HepG2 (cell line): ENCODE data around the gene DNAI4. TPM values are rescaled to one million over a fixed set of nuclear protein-coding genes. Genes with fewer than 3 reads are reported as not detected.

Experiments used
- ATAC-seq: fragments of 200-7000 bp; cut with Tn5 transposase; 3 replicates; pipeline ENCODE4 v1.9.1; 2020; ENCODE audit warnings: mild to moderate bottlenecking, moderate library complexity
- BruUV-seq: library from RNA; stranded (reverse); fragments of 400-500 nt; replicated peaks from 2 replicates; lab custom pipeline; 2021; lab: Mats Ljungman, UMichigan
- CTCF ChIA-PET: fragments of 300-600 bp; formaldehyde crosslinking; extraction: SDS; loops from one replicate; lab custom pipeline; 2021; ENCODE audit warnings: low total read pairs, inconsistent platforms, low intra/inter-chr PET ratio; lab: Yijun Ruan, JAX
- POLR2A ChIA-PET: fragments of 350-600 bp; sonication (Branson Sonifier 250); formaldehyde crosslinking; loops from one replicate; lab custom pipeline; 2020; ENCODE audit warnings: antibody characterized with exemption, inconsistent platforms; lab: Yijun Ruan, JAX
- DNase-seq: peaks from one replicate; pipeline ENCODE4 v3.0.0-alpha.2; 2015; ENCODE audit warnings: low spot score
- FAIRE-seq: peaks from 3 replicates; lab custom pipeline; 2011; peaks lifted over from hg19 to GRCh38; lab: Jason Lieb, UNC
- H2AFZ ChIP-seq: one replicate; pipeline ENCODE4 v1.6.1; 2011; ENCODE audit warnings: low read length, inconsistent platforms
- H3K27ac ChIP-seq: fragments of 300-600 bp; 3 replicates; pipeline ENCODE4 v1.8.0; 2011; ENCODE audit warnings: mixed run types, mild to moderate bottlenecking, mixed read lengths, low read length, inconsistent platforms; ENCODE audit not compliant: insufficient read depth; ENCODE audit errors: extremely low read length
- H3K27me3 ChIP-seq, 2 experiments: fragments of 200-600 bp in 1 of 2; 2 replicates in 1 of 2; 3 replicates in 1 of 2; pipeline versions ENCODE4 v1.6.0 to v1.8.0; 2011; ENCODE audit warnings: low read length in 2 of 2, mild to moderate bottlenecking in 2 of 2, moderate library complexity in 2 of 2, inconsistent platforms in 1 of 2; ENCODE audit not compliant: insufficient read depth in 2 of 2, control insufficient read depth in 1 of 2
- H3K36me3 ChIP-seq, 2 experiments: fragments of 200-600 bp in 1 of 2; replicated peaks in 1 of 2; 2 replicates in 1 of 2; 3 replicates in 1 of 2; pipeline versions ENCODE4 v1.5.1 to v1.8.0; 2011; ENCODE audit warnings: low read length in 2 of 2, inconsistent platforms in 1 of 2; ENCODE audit not compliant: insufficient read depth in 2 of 2, control insufficient read depth in 1 of 2
- H3K4me1 ChIP-seq: 2 replicates; pipeline ENCODE4 v1.5.1; 2012; ENCODE audit warnings: low read length, inconsistent platforms; ENCODE audit not compliant: insufficient read depth
- H3K4me2 ChIP-seq: 2 replicates; pipeline ENCODE4 v1.6.0; 2011; ENCODE audit warnings: low read depth, low read length, inconsistent platforms
- H3K4me3 ChIP-seq, 3 experiments: fragments of 200-600 bp in 1 of 3; sonication (generic), shearing (Covaris generic) in 1 of 3; replicated peaks in 1 of 3; 2 replicates each; pipeline ENCODE4 v1.5.1; 2011 to 2016; ENCODE audit warnings: low read length in 3 of 3, inconsistent platforms in 2 of 3, low read depth in 2 of 3, mild to moderate bottlenecking in 2 of 3, control low read depth in 1 of 3, mixed read lengths in 1 of 3; ENCODE audit not compliant: insufficient read depth in 1 of 3
- H3K79me2 ChIP-seq: one replicate; pipeline ENCODE4 v1.6.1; 2011; ENCODE audit warnings: low read length, inconsistent platforms; ENCODE audit not compliant: insufficient read depth
- H3K9ac ChIP-seq: 2 replicates; pipeline ENCODE4 v1.6.0; 2011; ENCODE audit warnings: mild to moderate bottlenecking, low read depth, low read length, inconsistent platforms; ENCODE audit not compliant: insufficient read depth
- H3K9me3 ChIP-seq: 2 replicates; pipeline ENCODE4 v1.5.1; 2012; ENCODE audit warnings: mild to moderate bottlenecking, low read length
- H4K20me1 ChIP-seq: 2 replicates; pipeline ENCODE4 v1.6.0; 2011; ENCODE audit warnings: inconsistent platforms, mild to moderate bottlenecking, low read length, moderate library complexity; ENCODE audit not compliant: insufficient read depth
- AGO2 ChIP-seq: fragments of 200-400 bp; formaldehyde crosslinking; optimal IDR thresholded peaks from 2 replicates; pipeline ENCODE3; 2017; ENCODE audit warnings: mild to moderate bottlenecking, low read depth, low read length, moderate library complexity
- HDAC6 ChIP-seq: fragments of 200-600 bp; sonication (generic); IDR thresholded peaks from 2 replicates; pipeline ENCODE4 v1.7.0; 2017; ENCODE audit warnings: mild to moderate bottlenecking, antibody characterized with exemption, low read length, low read depth
- PRMT3 ChIP-seq: sonication (generic); formaldehyde crosslinking; IDR thresholded peaks from 2 replicates; pipeline ENCODE4 v1.8.1; 2022; ENCODE audit warnings: low read depth, mild to moderate bottlenecking, moderate library complexity, missing genetic modification reagents, borderline replicate concordance
- SMC3 ChIP-seq: IDR thresholded peaks from 2 replicates; pipeline ENCODE4 v1.6.1; 2011; ENCODE audit warnings: low read length, improper control_type of control experiment
- SNRNP70 ChIP-seq: fragments of 200-400 bp; formaldehyde crosslinking; IDR thresholded peaks from 2 replicates; pipeline ENCODE4 v1.6.1; 2017; ENCODE audit warnings: mild to moderate bottlenecking, low read depth, low read length, moderate library complexity
- ZNF282 ChIP-seq: fragments of 450-650 bp; IDR thresholded peaks from 2 replicates; pipeline ENCODE4 v1.6.1; 2018; ENCODE audit not compliant: partially characterized antibody
- ZNF292 ChIP-seq: sonication (generic); formaldehyde crosslinking; IDR thresholded peaks from 2 replicates; pipeline ENCODE4 v1.8.1; 2022; ENCODE audit warnings: mild to moderate bottlenecking, low read depth, missing genetic modification reagents, borderline replicate concordance
- ZNF296 ChIP-seq: sonication (generic); formaldehyde crosslinking; conservative IDR thresholded peaks from 2 replicates; pipeline ENCODE4 v1.5.0; 2020; ENCODE audit warnings: mild to moderate bottlenecking, missing genetic modification reagents
- WGBS: methylation state at CpG from one replicate; pipeline ENCODE4 v1.1.6; 2017; ENCODE audit warnings: low lambda C conversion rate; 5-methylcytosine and 5-hydroxymethylcytosine counted together
- in situ Hi-C: cut with HindIII; loops from 2 replicates; pipeline ENCODE4 v1.10.0; 2017; ENCODE audit warnings: low pct_unique_long_range_greater_than_20kb; ENCODE audit not compliant: extremely low pct_ligation_motif_present
- intact Hi-C: fragments of 100-400 bp; cut with micrococcal nuclease; formaldehyde crosslinking; loops from one replicate; pipeline ENCODE4 v1.10.0; 2022; ENCODE audit not compliant: unreplicated experiment
- polyA plus RNA-seq, 8 experiments: library from polyadenylated mRNA; depleted of rRNA in 3 of 8; stranded (reverse) in 7 of 8; unstranded in 1 of 8; fragments of >200 nt; fragmentation: Illumina TruSeq in 4 of 8; extraction: Trizol in 4 of 8; gene quantifications; 2 replicates each; pipeline versions ENCODE4 v1.2.1 to v1.2.3, GENCODE V29; 2011 to 2016; ENCODE audit warnings: low read depth in 4 of 8, missing spikeins in 1 of 8, mixed read lengths in 1 of 8; ENCODE audit not compliant: insufficient read depth in 1 of 8
- total RNA-seq, 5 experiments: library from RNA; depleted of rRNA; stranded (reverse); fragments of >200 nt; fragmentation: Illumina TruSeq; extraction: Trizol; gene quantifications; 2 replicates each; pipeline ENCODE4 v1.2.3, GENCODE V29; 2016; ENCODE audit warnings: low read depth in 1 of 5
- TF ChIP-seq, protein P1 (sequence below): sonication (generic); formaldehyde crosslinking; IDR thresholded peaks from 2 replicates; pipeline ENCODE4 v1.8.0; 2023; ENCODE audit warnings: mild to moderate bottlenecking, missing genetic modification reagents
- TF ChIP-seq, protein P2 (sequence below): fragments of 450-650 bp; IDR thresholded peaks from 2 replicates; pipeline ENCODE4 v1.6.1; 2016
- TF ChIP-seq, protein P3 (sequence below): sonication (generic); formaldehyde crosslinking; IDR thresholded peaks from 2 replicates; pipeline ENCODE4 v1.8.1; 2022; ENCODE audit warnings: low read depth, mild to moderate bottlenecking, missing genetic modification reagents

Gene DNAI4
- total and polyA plus RNA-seq, 2 of the 13 experiments (the other 11 are each of a cell fraction or from before 2014, with no cell fraction given), result 0.04 to 0.08 TPM

DNA sequence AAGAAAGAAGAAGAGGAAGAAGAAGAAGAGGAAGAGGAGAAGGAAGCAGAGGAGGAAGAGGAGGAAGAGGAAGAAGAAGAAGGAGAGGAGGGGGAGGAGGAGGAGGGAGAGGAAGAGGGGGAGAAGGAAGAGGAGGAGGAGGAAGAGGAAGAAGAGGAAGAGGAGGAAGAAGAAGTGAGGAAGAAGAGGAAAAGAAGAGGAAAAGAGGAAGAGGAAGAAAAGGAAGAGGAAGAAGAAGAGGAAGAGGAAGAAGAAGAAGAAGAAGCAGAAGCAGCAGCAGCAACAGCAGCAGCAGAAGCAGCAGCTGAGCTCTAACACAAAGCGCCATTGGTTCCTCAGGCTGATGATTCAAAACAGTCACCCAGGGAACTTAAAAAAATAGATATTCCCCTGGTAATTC is 34.0 kb downstream of the DNAI4 start (continued):
- TF ChIP-seq, protein P1, sequence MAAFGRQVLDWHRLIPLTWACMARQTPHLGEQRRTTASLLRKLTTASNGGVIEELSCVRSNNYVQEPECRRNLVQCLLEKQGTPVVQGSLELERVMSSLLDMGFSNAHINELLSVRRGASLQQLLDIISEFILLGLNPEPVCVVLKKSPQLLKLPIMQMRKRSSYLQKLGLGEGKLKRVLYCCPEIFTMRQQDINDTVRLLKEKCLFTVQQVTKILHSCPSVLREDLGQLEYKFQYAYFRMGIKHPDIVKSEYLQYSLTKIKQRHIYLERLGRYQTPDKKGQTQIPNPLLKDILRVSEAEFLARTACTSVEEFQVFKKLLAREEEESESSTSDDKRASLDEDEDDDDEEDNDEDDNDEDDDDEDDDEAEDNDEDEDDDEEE (CRISPR knock-in tag), result no peak
- TF ChIP-seq ZNF282 (no peak), PRMT3 (CRISPR knock-in tag) (no peak), ZNF296 (CRISPR knock-in tag) (no peak), SMC3 (no peak), AGO2 (no peak)
- TF ChIP-seq, protein P2, sequence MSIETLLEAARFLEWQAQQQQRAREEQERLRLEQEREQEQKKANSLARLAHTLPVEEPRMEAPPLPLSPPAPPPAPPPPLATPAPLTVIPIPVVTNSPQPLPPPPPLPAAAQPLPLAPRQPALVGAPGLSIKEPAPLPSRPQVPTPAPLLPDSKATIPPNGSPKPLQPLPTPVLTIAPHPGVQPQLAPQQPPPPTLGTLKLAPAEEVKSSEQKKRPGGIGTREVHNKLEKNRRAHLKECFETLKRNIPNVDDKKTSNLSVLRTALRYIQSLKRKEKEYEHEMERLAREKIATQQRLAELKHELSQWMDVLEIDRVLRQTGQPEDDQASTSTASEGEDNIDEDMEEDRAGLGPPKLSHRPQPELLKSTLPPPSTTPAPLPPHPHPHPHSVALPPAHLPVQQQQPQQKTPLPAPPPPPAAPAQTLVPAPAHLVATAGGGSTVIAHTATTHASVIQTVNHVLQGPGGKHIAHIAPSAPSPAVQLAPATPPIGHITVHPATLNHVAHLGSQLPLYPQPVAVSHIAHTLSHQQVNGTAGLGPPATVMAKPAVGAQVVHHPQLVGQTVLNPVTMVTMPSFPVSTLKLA, result no peak
- TF ChIP-seq, protein P3, sequence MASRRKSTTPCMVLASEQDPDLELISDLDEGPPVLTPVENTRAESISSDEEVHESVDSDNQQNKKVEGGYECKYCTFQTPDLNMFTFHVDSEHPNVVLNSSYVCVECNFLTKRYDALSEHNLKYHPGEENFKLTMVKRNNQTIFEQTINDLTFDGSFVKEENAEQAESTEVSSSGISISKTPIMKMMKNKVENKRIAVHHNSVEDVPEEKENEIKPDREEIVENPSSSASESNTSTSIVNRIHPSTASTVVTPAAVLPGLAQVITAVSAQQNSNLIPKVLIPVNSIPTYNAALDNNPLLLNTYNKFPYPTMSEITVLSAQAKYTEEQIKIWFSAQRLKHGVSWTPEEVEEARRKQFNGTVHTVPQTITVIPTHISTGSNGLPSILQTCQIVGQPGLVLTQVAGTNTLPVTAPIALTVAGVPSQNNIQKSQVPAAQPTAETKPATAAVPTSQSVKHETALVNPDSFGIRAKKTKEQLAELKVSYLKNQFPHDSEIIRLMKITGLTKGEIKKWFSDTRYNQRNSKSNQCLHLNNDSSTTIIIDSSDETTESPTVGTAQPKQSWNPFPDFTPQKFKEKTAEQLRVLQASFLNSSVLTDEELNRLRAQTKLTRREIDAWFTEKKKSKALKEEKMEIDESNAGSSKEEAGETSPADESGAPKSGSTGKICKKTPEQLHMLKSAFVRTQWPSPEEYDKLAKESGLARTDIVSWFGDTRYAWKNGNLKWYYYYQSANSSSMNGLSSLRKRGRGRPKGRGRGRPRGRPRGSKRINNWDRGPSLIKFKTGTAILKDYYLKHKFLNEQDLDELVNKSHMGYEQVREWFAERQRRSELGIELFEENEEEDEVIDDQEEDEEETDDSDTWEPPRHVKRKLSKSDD, result no peak

DNA sequence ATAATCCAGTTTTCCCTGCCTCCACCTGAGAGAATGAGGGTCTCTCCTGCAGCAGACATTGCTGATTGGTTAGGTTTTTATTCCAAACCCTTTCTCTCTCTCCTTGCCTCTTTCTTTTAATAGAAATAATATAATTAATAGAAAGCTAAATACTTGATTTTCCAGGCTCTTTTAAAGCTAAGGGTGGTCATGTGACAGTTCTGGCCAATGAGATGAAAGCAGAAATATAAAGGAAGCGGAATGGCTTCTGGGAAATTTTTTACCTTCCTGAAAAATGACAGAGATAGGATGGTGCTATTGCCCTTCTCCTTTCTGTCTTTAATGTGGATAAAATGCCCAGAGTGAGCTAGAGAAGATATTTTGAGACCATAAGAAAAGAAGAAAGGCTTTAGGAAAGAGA is 35.6 kb downstream of the DNAI4 start:
- TF ChIP-seq SNRNP70 (no peak), ZNF292 (no peak), HDAC6 (no peak)
- H2AFZ ChIP-seq, result no peak overlapping the region
- WGBS, result 83% methylated on average over 1 of the region's 1 CpG

More for the DNA sequence above, 35.6 kb downstream of the DNAI4 start:
- no peaks in the 10 kb centered on the region for H3K79me2 ChIP-seq
- no peaks in the 10 kb centered on the region for H3K36me3 ChIP-seq
- H3K27ac ChIP-seq, result no peak overlapping the region
- no peaks in the 10 kb centered on the region for H3K27me3 ChIP-seq
- H3K4me3 ChIP-seq, result no peak overlapping the region
- H4K20me1 ChIP-seq, result no peaks in the 10 kb centered on the region
- in situ Hi-C loops (no loop called here), intact Hi-C loops (no loop called here)
- no peak for DNase-seq
- no peak overlapping the region for H3K9ac ChIP-seq
- no peak for FAIRE-seq
- BruUV-seq, result no TSS peak
- no peak overlapping the region for H3K4me2 ChIP-seq
- no peaks in the 10 kb centered on the region for H3K4me1 ChIP-seq
- no peak for ATAC-seq
- CTCF ChIA-PET, result no interaction called here
- H3K9me3 ChIP-seq, result no peaks in the 10 kb centered on the region
- POLR2A ChIA-PET, result no interaction called here
